ENCODE results near the gene NRIP2.

The NRIP2 gene

GRCh38 chr12:2829275-2829674, 5.6 kb downstream of the NRIP2 start:
- Histone ChIP-seq H3K27me3 (ENCODE audit: low read depth, low read length) (no peaks in the 10 kb centered on the region), H4K20me1 (ENCODE audit: insufficient read depth, low read length) (no peaks in the 10 kb centered on the region), H3K9ac (ENCODE audit: low read length) (no peak overlapping the region), H3K9me3 (ENCODE audit: insufficient read depth, low read length) (no peaks in the 10 kb centered on the region), H3K4me2 (ENCODE audit: low read length) (no peak overlapping the region), H3K36me3 (replicated peaks; ENCODE audit: low read depth, low read length) (peaks cover 27% of the 10 kb centered on the region), H3K27ac (ENCODE audit: low read length) (no peak overlapping the region), H3K4me3 (ENCODE audit: low read length) (no peak overlapping the region), H2AFZ (ENCODE audit: low read depth, low read length) (no peak overlapping the region), H3K4me1 (ENCODE audit: low read length) (no peaks in the 10 kb centered on the region), H3K79me2 (ENCODE audit: low read length) (no peaks in the 10 kb centered on the region)
- TF ChIP-seq EZH2phosphoT487 (IDR thresholded peaks at IDR 0.05; ENCODE audit: low read depth) = no peak
- TF ChIP-seq, protein P1, sequence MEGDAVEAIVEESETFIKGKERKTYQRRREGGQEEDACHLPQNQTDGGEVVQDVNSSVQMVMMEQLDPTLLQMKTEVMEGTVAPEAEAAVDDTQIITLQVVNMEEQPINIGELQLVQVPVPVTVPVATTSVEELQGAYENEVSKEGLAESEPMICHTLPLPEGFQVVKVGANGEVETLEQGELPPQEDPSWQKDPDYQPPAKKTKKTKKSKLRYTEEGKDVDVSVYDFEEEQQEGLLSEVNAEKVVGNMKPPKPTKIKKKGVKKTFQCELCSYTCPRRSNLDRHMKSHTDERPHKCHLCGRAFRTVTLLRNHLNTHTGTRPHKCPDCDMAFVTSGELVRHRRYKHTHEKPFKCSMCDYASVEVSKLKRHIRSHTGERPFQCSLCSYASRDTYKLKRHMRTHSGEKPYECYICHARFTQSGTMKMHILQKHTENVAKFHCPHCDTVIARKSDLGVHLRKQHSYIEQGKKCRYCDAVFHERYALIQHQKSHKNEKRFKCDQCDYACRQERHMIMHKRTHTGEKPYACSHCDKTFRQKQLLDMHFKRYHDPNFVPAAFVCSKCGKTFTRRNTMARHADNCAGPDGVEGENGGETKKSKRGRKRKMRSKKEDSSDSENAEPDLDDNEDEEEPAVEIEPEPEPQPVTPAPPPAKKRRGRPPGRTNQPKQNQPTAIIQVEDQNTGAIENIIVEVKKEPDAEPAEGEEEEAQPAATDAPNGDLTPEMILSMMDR (IDR thresholded peaks at IDR 0.05; ENCODE audit: low read depth, low read length) = no peak

- no peaks in the 10 kb centered on the region for H4K20me1 ChIP-seq (ENCODE audit: insufficient read depth, low read length)
- no peak overlapping the region for H3K4me2 ChIP-seq (ENCODE audit: low read length)
- no peak overlapping the region for H3K9ac ChIP-seq (ENCODE audit: low read length)
- no peaks in the 10 kb centered on the region for H3K4me1 ChIP-seq (ENCODE audit: low read length)
- H3K36me3 ChIP-seq (replicated peaks; ENCODE audit: low read depth, low read length) = peaks cover 42% of the 10 kb centered on the region
- no peaks in the 10 kb centered on the region for H3K9me3 ChIP-seq (ENCODE audit: insufficient read depth, low read length)
- no peak overlapping the region for H3K27ac ChIP-seq (ENCODE audit: low read length)
- TF ChIP-seq EZH2phosphoT487 (IDR thresholded peaks at IDR 0.05; ENCODE audit: low read depth) = no peak
- TF ChIP-seq, protein P1 (IDR thresholded peaks at IDR 0.05; ENCODE audit: low read depth, low read length) = no peak
- H3K79me2 ChIP-seq (ENCODE audit: low read length) = no peaks in the 10 kb centered on the region
- H3K27me3 ChIP-seq (ENCODE audit: low read depth, low read length) = no peaks in the 10 kb centered on the region
- H2AFZ ChIP-seq (ENCODE audit: low read depth, low read length) = no peak overlapping the region
- H3K4me3 ChIP-seq (ENCODE audit: low read length) = no peak overlapping the region
These were observed 7.9 kb downstream of the NRIP2 start for GRCh38 chr12:2826721-2827515.

- H3K27me3 ChIP-seq (ENCODE audit: low read depth, low read length) = no peaks in the 10 kb centered on the region
- H3K9me3 ChIP-seq (ENCODE audit: insufficient read depth, low read length) = no peaks in the 10 kb centered on the region
- no peak overlapping the region for H3K27ac ChIP-seq (ENCODE audit: low read length)
- H2AFZ ChIP-seq (ENCODE audit: low read depth, low read length) = no peak overlapping the region
- no peaks in the 10 kb centered on the region for H3K4me1 ChIP-seq (ENCODE audit: low read length)
- no peaks in the 10 kb centered on the region for H4K20me1 ChIP-seq (ENCODE audit: insufficient read depth, low read length)
- H3K4me3 ChIP-seq (ENCODE audit: low read length) = no peak overlapping the region
- H3K9ac ChIP-seq (ENCODE audit: low read length) = no peak overlapping the region
- TF ChIP-seq EZH2phosphoT487 (IDR thresholded peaks at IDR 0.05; ENCODE audit: low read depth) = no peak
- TF ChIP-seq, protein P1 (IDR thresholded peaks at IDR 0.05; ENCODE audit: low read depth, low read length) = no peak
- no peak overlapping the region for H3K4me2 ChIP-seq (ENCODE audit: low read length)
- peaks cover 45% of the 10 kb centered on the region for H3K36me3 ChIP-seq (replicated peaks; ENCODE audit: low read depth, low read length)
- H3K79me2 ChIP-seq (ENCODE audit: low read length) = no peaks in the 10 kb centered on the region
These were observed 8.8 kb downstream of the NRIP2 start for GRCh38 chr12:2826036-2826435.

DNA sequence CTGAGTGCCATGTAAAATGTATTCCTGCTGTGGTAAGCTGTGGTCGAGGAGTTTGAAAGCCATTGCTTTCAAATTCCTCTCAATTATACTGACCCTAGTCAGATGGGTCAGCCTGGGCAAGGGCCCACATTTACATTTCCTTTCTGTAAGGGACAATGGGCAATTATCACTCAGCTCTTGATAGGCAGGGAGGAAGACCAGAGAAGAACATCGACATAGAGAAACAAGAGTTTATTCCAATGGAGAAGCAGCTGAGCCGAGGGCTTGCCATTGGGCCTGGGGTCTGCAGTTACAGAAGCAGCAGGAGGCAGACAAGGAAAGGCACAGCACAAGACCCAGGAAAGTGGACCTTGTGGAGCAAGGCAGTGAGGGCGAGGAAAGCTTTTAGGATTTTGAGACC, 9.7 kb downstream of the NRIP2 start:
- Histone ChIP-seq H3K9ac (ENCODE audit: low read length) (no peak overlapping the region), H3K4me2 (ENCODE audit: low read length) (no peak overlapping the region)
- TF ChIP-seq, protein P1 (IDR thresholded peaks at IDR 0.05; ENCODE audit: low read depth, low read length) = no peak
- TF ChIP-seq EZH2phosphoT487 (IDR thresholded peaks at IDR 0.05; ENCODE audit: low read depth) = no peak

More for the DNA sequence above, 9.7 kb downstream of the NRIP2 start:
- H3K27ac ChIP-seq (ENCODE audit: low read length) = no peak overlapping the region
- H3K4me3 ChIP-seq (ENCODE audit: low read length) = no peak overlapping the region
- H3K4me1 ChIP-seq (ENCODE audit: low read length) = no peaks in the 10 kb centered on the region
- H3K79me2 ChIP-seq (ENCODE audit: low read length) = no peaks in the 10 kb centered on the region
- no peaks in the 10 kb centered on the region for H3K9me3 ChIP-seq (ENCODE audit: insufficient read depth, low read length)
- no peaks in the 10 kb centered on the region for H3K27me3 ChIP-seq (ENCODE audit: low read depth, low read length)
- peaks cover 46% of the 10 kb centered on the region for H3K36me3 ChIP-seq (replicated peaks; ENCODE audit: low read depth, low read length)
- H2AFZ ChIP-seq (ENCODE audit: low read depth, low read length) = no peak overlapping the region
- H4K20me1 ChIP-seq (ENCODE audit: insufficient read depth, low read length) = no peaks in the 10 kb centered on the region

Data from OCI-LY3 (cell line).